ENCODE results near the gene PTX4. TPM values are rescaled to one million over a fixed set of nuclear protein-coding genes. Genes with fewer than 3 reads are reported as not detected.
A peak's percentile ranks its signal among the peaks of the same experiment; 100 is the strongest.

The PTX4 gene
- total and polyA plus RNA-seq, 2 donors (not counting 3 experiments of a cell fraction or from before 2014, with no cell fraction given) = 0.31 TPM; not detected in 1

DNA sequence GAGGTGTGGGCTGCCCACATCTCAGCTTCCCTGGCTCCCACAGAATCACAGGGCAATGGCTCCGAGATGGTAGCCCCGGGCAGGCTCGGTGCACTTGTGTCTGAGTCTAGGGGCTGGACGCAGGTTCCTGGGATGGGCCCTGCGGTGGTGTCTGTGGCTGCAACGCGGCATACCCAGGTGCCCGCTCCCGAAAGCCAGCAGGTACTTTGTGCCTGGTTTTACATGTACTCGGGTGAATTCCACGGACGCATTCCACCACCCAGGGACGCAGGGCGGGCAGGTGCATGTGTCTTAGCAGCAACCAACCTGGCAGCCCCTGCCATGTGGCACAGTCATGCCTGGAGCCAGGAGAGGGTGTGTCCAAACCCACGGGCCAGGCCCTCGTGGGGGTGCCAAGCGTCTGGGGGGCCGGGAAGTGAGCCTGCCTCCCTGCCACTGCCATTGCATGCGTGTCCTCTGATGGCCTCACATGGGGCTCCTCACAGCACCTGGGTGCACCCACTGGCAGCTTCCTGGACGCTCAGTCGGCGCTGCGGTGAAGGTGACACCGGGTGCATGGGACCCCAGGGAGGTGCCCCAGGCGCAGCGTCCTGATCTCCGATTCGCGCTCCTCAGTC, 40.3 kb upstream of the PTX4 start:
- dilution Hi-C loops (cut with MboI; ENCODE audit: extremely low pct_ligation_motif_present, low sequenced_read_pairs) = no loop called here
- ChIA-PET CTCF (no interaction called here), POLR2A (no interaction called here)
- no TSS peak for BruUV-seq (replicated peaks)
- Histone ChIP-seq H3K79me2 (ENCODE audit: control insufficient read depth, insufficient read depth, low read length) (peaks cover 3% of the 10 kb centered on the region), H3K4me3 (replicated peaks in 1 of 3; ENCODE audit: insufficient read depth in 1 of 3, low read depth in 1 of 3, low read length in 3 of 3) (no peak overlapping the region), H3K9me3 (replicated peaks; ENCODE audit: control insufficient read depth, insufficient read depth, low read length) (no peaks in the 10 kb centered on the region), H4K20me1 (replicated peaks; ENCODE audit: control insufficient read depth, extremely low read depth, insufficient read depth, low read length) (no peaks in the 10 kb centered on the region), H3K9me1 (replicated peaks; ENCODE audit: control insufficient read depth, extremely low read depth, insufficient read depth, low read length) (no peaks in the 10 kb centered on the region), H3K9ac (replicated peaks; ENCODE audit: extremely low read depth, insufficient read depth, low read length) (no peak overlapping the region), H3K4me1 (ENCODE audit: control insufficient read depth, extremely low read depth, insufficient read depth, low read length) (peaks cover 33% of the 10 kb centered on the region), H3K36me3 (ENCODE audit: control insufficient read depth in 2 of 2, extremely low read depth in 1 of 2, insufficient read depth in 2 of 2, low read length in 2 of 2) (no peaks in the 10 kb centered on the region), H3K4me2 (ENCODE audit: insufficient read depth, low read length) (no peak overlapping the region), H3K27me3 (ENCODE audit: control insufficient read depth in 2 of 2, insufficient read depth in 2 of 2, low read length in 2 of 2) (no peaks in the 10 kb centered on the region), H3K27ac (ENCODE audit: insufficient read depth, low read depth, low read length) (no peak overlapping the region), H2AFZ (ENCODE audit: low read depth, low read length) (no peak overlapping the region)
- FAIRE-seq (no peak), DNase-seq (ENCODE audit: low read depth, low spot score) (no peak)
- no peak for TF ChIP-seq MYC (IDR thresholded peaks at IDR 0.05; ENCODE audit: low read depth, low read length)
- TF ChIP-seq EZH2 (IDR thresholded peaks at IDR 0.05; ENCODE audit: borderline replicate concordance, low read depth, low read length, severe bottlenecking) = no peak
- intact Hi-C loops (cut with micrococcal nuclease) = no loop called here

DNA sequence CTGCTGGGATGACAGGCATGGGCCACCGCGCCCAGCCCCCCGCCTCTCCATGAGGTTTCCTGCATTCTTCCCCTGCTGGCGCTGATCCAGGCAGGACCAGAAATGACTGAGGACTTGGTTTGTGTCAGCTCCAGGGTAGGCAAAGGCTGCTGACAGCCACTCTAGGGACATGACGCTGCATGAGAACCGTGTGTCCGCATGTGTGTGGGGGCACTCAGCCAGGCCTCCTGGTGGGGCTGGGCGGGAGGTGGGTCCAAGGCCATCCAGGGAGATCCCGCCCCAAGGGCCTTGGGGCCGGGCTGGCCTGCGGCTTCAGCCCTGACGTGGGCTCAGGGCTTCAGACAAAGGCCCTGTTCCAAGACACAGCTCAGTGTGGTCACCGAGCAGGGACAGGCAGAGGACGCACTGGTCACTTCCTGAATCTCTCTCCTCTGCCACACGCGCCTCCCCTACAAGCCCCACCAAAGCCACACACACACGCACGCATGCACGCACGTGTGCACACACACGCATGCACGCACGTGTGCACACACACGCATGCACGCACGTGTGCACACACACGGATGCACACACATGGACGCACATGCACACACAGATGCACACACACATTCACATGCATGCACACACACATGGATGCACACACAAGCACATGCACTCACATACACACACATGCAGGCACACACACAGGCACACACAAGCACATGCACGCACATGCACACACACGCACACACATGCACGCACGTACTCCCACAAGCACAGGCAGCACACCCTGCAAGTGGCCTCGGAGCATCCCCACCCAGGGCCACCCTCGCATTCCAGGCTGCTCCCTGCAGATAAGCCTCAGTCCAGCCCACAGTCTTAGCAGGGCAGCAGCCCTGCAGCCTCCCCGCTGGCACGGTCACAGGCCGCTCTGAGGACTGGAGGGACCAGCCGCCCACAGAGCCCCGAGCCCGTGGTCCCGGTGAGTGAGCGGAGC, 39.4 kb upstream of the PTX4 start:
- ChIA-PET CTCF (interaction anchor here (0.7 kb wide), 1 partner anchor 34 kb away, joined by 3 read pairs; no protein-coding TSS in a partner anchor), POLR2A (no interaction called here)
- FAIRE-seq (peak; percentile 4), DNase-seq (ENCODE audit: low read depth, low spot score) (peak; percentile 49)
- TF ChIP-seq POLR2AphosphoS5 (IDR thresholded peaks at IDR 0.05; ENCODE audit: insufficient read depth, low read depth, low read length) = no peak
- TF ChIP-seq, protein P1, sequence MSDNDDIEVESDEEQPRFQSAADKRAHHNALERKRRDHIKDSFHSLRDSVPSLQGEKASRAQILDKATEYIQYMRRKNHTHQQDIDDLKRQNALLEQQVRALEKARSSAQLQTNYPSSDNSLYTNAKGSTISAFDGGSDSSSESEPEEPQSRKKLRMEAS (IDR thresholded peaks at IDR 0.05; ENCODE audit: insufficient read depth, insufficient read length) = peak; percentile 60
- no peaks in the 10 kb centered on the region for H3K36me3 ChIP-seq (ENCODE audit: control insufficient read depth in 2 of 2, extremely low read depth in 1 of 2, insufficient read depth in 2 of 2, low read length in 2 of 2)
- H3K4me1 ChIP-seq (ENCODE audit: control insufficient read depth, extremely low read depth, insufficient read depth, low read length) = peaks cover 24% of the 10 kb centered on the region
- no peaks in the 10 kb centered on the region for H3K9me3 ChIP-seq (replicated peaks; ENCODE audit: control insufficient read depth, insufficient read depth, low read length)
- H3K4me2 ChIP-seq (ENCODE audit: insufficient read depth, low read length) = no peak overlapping the region
- H3K9ac ChIP-seq (replicated peaks; ENCODE audit: extremely low read depth, insufficient read depth, low read length) = no peak overlapping the region
- H4K20me1 ChIP-seq (replicated peaks; ENCODE audit: control insufficient read depth, extremely low read depth, insufficient read depth, low read length) = no peaks in the 10 kb centered on the region
- H3K4me3 ChIP-seq (replicated peaks in 1 of 3; ENCODE audit: insufficient read depth in 1 of 3, low read depth in 1 of 3, low read length in 3 of 3) = no peak overlapping the region
- dilution Hi-C loops (cut with MboI; ENCODE audit: extremely low pct_ligation_motif_present, low sequenced_read_pairs) = no loop called here
- H3K27ac ChIP-seq (ENCODE audit: insufficient read depth, low read depth, low read length) = no peak overlapping the region
- no TSS peak for BruUV-seq (replicated peaks)
- H2AFZ ChIP-seq (ENCODE audit: low read depth, low read length) = no peak overlapping the region
- intact Hi-C loops (cut with micrococcal nuclease) = no loop called here
- no peaks in the 10 kb centered on the region for H3K27me3 ChIP-seq (ENCODE audit: control insufficient read depth in 2 of 2, insufficient read depth in 2 of 2, low read length in 2 of 2)
- no peaks in the 10 kb centered on the region for H3K79me2 ChIP-seq (ENCODE audit: control insufficient read depth, insufficient read depth, low read length)
- no peaks in the 10 kb centered on the region for H3K9me1 ChIP-seq (replicated peaks; ENCODE audit: control insufficient read depth, extremely low read depth, insufficient read depth, low read length)

Measured in endothelial cell of umbilical vein (primary cell).